HG03558 (cell line): Measurements from ENCODE around the gene STAT3.
"Not testable (repeated sequence)": the region's sequence is repeated elsewhere in the genome, so short reads cannot be mapped to it uniquely, and the experiment has no call there.

Source experiments
- ATAC-seq: cut with Tn5 transposase; IDR thresholded peaks from one replicate; pipeline ENCODE4 v1.9.1; 2021; ENCODE audit warnings: moderate number of reproducible peaks; ENCODE audit not compliant: unreplicated experiment; ENCODE audit errors: extremely low read depth

Gene STAT3

GRCh38 chr17:42409523-42410318, 21.5 kb upstream of the STAT3 start:
- no peak for ATAC-seq

DNA sequence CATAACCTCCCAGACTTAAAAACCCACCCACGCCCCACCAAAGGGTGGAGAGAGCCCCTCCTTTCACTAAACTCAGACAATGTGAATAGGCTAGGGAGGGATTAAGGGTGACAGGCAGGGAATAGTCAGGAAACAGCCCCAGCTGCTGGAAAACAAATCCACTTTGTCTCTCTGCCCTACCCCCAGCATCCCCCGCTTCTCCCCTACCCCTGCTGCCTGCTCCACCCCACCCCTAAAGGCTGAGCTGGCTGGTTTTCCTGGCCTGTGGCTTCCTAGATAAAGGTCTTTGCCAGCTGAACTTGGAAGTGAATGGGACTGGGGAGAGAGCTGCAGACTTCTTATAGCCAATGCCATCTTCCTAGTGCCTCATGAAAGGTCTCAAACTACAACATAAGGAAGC, 19.8 kb upstream of the STAT3 start:
- ATAC-seq: no peak

- no peak for ATAC-seq
Observed at GRCh38 chr17:42407289-42407836, 19.1 kb upstream of the STAT3 start.

DNA sequence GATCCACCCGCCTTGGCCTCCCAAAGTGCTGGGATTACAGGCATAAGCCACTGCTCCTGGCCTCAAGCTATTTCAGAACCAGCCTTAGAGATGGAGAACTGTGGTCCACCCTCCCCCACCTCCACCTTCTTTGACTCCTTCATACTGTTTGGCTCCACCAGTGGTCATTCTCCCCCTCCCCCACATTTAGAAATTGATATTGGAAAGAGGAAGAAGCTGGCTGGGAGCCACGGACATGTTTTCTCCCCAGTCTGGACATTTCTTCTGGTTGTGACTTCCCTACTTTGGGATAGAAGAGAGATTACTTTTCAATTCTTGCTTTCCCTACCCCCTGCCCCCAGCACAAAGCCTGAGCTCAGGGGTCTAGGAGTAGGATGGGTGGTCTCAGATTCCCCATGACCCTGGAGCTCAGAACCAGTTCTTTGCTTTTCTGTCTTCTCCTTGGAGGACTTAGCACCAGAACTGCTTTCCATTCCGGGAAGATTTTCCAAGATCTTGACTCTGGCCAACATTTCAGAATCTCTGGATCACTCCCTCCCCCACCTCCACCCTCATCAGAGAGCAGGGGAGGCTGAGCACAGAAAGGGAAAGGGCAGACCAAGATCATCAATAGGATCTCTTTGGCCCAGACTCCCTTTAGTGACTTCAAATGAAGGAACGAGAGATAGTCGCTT, 18.5 kb upstream of the STAT3 start:
- no peak for ATAC-seq

- no peak for ATAC-seq
Observed at GRCh38 chr17:42405963-42406495, 17.8 kb upstream of the STAT3 start.

- ATAC-seq: no peak
Observed at GRCh38 chr17:42405076-42405475, 16.8 kb upstream of the STAT3 start.

DNA sequence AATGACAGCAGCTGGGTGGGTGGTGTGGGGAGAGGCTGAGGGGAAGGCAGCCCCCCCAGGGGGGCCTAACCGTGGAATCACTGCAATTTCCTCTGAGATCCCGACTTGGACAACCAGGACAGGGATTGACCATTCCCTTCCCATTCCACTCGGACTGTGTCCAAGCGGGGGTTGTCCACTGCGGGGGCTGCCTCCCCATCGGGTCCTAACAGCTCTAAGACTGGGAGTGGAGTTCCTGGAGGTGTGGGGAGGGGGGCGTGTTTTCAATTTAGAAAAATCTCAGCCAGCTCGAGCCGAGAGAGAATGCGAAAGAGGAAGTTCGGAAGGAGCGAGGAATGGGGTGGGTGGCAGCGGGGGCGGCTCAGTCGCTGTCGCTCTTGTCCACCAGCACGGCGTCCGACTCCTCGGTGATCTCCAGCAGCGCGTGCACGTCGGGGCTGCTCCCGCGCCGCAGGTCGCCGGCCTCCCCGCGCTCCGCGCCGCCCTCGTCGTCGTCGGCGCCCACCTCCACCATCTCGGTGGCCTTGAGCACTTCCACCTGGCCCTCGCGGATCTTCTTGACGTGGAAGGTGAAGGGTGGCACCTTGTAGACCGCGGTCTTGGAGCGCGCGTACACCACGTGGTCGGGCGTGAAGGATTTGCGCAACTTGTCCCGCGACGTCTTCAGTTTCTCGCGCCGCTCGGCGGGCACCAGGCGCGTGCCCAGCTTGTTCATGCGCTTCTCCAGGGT, 16.2 kb upstream of the STAT3 start:
- no peak for ATAC-seq

- no peak for ATAC-seq
Observed at GRCh38 chr17:42403150-42403549, 14.9 kb upstream of the STAT3 start.

- no peak for ATAC-seq
Observed at GRCh38 chr17:42402117-42402516, 13.9 kb upstream of the STAT3 start.

- ATAC-seq: not testable (repeated sequence)
Observed at GRCh38 chr17:42400844-42401375, 12.7 kb upstream of the STAT3 start.

GRCh38 chr17:42399948-42400843, 12.0 kb upstream of the STAT3 start:
- ATAC-seq: no peak

DNA sequence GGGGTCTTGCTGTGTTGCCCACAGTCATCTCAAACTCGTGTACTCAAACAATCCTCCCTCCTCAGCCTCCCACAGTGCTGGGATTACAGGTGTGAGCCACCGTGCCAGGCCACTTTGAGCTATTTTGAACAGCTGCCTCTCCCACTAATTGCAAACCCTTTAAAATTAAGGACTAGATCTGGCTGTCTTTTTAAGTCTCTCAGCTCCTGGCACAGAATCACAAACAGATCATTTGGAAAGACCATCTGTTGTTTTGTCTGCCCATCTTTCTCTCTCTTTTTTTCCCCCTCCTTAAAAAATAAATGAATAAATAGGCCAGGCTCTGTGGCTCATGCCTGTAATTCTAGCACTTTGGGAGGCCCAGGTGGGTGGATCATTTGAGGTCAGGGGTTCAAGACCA, 10.9 kb upstream of the STAT3 start:
- no peak for ATAC-seq

DNA sequence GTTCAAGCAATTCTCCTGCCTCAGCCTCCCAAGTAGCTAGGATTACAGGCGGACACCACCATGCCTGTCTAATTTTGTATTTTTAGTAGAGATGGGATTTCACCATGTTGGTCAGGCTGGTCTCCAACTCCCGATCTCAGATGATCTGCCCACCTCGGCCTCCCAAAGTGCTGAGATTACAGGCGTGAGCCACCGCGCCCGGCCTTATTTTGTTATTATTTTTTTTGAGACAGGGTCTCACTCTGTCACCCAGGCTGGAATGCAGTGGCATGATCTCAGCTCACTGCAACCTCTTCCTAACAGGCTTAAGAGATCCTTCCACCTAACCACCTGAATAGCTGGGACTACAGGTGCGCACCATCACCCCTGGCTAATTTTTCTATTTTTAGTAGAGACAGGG, 7.4 kb upstream of the STAT3 start:
- ATAC-seq: not testable (repeated sequence)

- no peak for ATAC-seq
Observed at GRCh38 chr17:42394838-42395237, 6.6 kb upstream of the STAT3 start.

- no peak for ATAC-seq
Observed at GRCh38 chr17:42392692-42393415, 4.6 kb upstream of the STAT3 start.

DNA sequence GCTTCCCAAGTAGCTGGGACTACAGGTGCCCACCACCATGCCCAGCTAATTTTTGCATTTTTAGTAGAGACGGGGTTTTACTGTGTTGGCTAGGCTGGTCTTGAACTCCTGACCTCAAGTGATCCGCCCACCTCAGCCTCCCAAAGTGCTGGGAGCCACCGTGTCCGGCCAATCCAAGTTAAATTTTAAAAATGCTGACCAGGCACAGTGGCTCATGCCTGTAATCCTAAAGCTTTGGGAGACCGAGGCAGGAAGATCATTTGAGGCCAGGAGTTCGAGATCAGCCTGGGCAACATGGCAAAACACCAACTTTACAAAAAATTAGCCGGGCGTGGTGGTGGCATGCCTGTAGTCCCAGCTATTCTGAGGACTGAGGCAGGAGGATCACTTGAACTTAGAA, 3.2 kb upstream of the STAT3 start:
- not testable (repeated sequence) for ATAC-seq

DNA sequence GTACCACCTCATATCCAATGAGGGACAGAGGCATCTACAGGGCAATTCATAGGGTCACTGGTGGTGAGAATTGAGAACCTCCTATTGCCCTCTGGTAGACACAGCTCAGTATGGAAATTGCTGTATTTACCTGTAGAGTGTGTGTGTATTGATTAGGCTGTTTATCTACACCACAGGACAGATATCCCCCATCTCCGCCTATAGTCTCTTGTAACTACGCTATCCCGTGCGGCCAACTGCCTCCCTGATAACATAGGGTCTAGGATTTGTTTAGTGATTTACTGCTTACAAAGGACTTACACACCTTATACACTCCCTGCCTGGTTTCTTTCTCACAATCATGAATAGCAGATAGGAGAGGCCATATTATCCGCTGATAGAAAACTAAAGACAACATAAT, 1.7 kb upstream of the STAT3 start:
- ATAC-seq: no peak

- peak; percentile 7 for ATAC-seq
Observed at GRCh38 chr17:42389135-42389417, 834 bp upstream of the STAT3 start.
